ENCODE measurements around the gene NTSR1.

Gene NTSR1

DNA sequence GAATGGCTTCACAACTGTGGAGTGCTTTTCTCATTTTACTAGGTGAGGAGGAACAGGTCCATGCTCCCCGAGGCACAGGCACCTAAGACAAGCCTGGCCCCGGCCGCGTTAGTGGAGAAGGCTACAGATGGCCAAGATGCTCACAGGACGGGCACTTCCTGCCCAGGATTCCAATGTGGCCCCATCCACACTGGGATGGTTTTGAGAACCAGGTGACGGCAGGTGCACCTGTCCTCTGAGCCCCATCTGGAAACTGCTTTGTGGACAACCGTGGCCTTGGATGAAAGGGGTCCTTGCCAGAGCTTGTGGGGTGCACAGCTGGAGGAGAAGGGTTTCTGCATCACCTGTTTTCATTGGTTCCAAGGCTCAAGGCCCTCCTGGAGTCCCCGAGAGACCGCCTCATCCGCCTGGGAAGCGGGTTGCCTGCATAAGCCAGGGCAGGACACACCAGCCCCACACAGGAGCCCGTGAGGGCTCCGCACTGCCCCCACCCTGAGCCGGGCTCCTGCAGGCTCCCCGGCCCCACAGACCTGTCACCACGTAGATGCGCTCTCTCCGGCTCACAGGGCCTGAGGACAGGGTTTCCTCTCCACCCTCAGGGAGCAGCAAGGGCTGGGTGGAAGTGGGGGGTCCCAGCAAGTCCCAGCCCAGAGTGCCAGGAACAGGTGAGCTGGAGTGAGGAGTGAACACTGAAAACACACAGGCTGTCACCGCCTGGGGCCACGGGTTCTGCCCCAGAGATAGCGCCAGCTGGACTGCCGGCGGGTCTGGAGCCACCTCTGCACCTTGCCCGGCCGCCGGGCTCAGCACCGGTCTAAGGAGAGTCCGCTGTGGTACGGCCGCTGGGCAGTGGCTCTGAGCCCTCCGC lies 18.3 kb downstream of the NTSR1 start:
- no peak for DNase-seq (ENCODE audit: low spot score)

DNA sequence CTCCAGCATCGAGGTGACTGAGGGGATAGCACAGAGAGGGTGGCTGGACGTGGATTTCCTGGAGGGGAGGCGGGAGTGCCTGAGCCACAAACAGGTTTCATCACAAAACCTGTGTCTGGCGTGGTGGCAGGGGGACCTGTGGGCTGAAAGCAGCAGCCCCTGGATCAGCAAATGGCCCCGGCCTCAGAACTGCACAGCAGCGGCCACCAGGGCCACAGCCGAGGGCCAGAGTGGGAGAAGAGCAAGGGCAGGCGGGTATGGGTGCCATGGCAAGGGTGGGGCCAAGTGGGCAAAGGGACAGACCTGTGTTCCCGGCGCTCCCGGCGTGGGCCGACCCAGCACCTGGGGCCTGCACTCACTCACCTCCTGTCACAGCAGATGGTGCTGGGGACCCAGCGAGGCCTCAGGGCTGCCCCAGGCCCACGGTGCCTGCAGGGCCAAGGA lies 19.0 kb downstream of the NTSR1 start:
- DNase-seq (ENCODE audit: low spot score) = no peak

DNA sequence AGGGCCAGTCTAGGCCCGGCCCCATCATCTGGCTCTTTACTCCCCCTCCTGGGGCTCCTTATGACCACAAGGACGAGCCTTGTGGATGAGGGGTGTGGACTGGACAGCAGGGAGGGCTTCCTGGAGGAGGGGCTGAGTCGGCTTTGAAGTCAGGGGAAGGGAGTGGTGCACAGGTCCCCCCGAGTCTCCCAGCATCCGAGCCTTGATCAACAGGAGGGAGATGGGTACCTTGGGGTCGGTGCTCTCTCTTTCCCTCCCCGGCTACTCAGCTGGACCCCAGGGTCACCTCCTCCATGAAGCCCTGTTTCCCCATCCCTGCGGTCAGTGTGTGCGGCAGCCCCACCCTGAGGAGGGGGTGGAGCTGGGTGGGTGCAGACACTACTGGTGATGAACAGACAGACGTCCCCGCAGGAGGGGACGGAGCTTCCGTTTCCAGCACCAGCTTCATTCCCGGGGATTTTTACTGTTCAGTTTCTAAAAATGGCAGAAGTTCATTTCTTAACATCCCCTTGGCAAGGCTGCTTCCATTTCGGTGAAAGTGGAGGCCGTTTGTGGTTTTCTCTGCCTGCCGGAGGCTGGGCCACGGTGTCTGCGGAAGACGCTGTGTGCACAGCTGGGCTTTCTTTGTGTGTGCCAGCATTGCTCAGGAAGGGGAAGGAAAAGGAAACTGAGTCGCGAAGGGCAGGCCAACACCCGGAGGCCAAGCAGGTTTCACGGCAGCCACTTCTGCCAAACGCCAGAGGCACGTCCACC lies 19.6 kb downstream of the NTSR1 start:
- DNase-seq (ENCODE audit: low spot score) = no peak

DNA sequence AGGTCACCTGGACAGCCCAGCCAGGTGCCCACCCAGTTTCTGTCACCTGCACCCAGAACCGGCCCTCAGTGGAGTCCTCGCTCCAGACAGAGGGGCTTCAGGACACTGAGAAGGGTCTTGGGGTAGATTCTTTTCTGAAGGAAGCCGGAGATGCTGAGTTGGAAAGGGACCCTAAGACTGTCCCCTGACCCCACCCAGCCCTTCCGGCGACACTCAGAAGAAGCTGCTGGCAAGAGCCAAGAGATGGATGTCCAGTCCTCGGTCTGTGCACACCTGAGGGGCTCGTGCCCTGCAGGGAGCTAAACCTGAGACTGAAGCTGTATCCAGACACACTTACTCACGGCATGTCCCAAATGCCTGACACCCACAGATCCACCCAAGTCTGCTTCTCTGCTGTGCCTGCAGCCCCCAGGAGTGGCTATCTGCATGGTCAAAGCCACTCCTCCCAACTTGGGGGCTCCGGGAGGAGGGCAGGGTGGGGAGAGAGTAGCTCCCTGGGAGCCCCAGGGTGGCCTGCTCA lies 20.2 kb downstream of the NTSR1 start:
- DNase-seq (ENCODE audit: low spot score) = no peak

DNA sequence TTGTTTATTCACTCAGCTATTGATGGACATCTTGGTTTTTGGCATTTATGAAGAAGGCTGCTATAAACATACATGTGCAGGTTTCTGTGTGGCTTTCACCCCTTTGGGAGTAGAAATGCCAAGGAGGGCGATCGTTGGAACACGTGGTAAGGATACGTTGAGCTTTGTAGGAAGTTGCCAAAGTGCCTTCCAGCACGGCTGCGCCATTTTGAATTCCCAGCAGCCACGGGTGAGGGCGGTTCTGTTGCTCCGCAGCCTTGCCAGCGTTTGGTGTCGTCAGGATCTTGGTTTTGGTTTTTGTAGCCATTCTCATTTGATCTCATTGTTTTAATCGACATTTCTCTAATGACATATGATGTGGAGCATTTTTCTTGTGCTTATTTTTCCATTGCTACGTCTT lies 21.8 kb downstream of the NTSR1 start:
- no peak for DNase-seq (ENCODE audit: low spot score)

DNA sequence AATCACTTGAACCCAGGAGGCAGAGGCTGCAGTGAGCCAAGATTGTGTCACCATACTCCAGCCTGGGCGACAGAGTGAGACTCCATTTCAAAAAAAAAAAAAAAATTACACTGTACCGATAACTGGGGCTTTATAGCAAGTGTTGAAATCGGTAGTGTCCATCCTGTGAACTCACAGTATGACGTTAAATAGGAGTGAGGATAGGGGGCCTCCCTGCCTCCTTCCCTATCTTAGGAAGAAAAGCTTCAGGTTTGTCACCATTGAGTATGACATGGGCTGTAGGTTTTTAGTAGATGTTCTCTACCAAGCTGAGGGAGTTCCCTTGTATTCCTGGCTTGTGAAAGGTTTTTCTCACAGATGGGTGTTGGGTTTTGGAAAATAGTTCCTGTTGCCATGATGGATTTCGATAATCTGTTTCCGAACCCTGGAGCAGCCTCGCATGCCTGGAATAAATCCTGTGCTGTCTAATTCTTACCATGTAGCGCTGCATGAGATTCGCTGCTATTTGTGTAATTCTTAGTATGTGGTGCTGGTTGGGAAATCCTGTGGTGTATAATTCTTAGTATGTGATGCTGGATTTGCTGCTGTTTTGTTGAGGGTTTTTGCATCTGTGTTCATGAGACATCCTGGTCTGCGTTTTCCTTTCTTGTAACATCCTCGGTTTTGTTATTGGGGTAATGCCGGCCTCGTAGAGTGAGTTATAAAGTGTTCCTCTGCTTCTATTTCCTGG lies 23.6 kb downstream of the NTSR1 start:
- DNase-seq (ENCODE audit: low spot score) = no peak

DNA sequence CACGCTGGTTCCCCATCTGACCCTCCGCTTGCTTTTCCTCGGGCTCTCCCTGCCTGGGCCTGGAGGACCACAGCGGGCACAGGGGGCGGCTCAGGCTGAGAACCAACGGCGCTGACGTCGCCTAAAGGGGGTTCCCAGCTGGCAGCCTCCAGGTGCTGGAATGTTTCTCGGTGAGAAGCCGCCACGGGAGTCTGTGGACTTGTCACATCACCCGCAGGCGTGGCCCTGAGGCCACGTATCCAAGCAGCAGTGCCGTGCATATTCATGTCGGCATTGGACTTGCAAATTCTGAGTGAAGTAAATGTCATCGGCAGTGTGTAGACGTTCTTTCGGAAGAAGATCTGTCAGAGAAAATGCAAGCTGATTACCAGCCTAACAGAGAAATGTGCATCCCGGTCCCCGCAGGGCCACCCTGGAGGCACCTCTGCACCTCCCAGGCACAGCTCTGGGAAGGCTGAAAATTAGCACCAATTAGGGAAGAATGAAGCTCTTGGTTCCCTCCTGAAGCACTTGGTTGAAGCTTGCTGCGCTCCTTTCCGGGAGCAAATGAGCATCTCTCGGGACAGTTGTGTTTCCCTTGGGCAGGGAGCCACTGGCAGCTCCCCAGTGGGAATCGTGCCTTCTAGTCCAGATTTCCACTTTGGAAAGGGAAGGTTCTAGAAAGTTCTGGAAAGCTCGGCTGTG lies 24.3 kb downstream of the NTSR1 start:
- DNase-seq (ENCODE audit: low spot score) = no peak

DNA sequence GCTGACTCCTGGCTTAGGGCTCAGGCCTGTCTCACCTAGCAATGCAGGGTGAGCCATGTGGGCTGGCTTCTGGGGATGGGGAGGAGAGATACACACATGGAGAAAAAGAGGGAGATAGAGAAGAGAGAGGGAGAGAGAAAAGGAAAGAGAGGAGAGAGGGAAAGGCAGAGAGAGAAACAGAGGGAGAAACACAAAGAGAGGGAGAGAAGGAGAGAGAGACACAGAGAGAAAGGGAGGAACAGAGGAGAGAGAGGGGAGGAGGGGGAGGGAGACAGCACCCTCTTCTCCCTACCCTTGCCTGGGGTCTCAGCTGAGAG lies 24.8 kb downstream of the NTSR1 start:
- DNase-seq (ENCODE audit: low spot score) = no peak

DNA sequence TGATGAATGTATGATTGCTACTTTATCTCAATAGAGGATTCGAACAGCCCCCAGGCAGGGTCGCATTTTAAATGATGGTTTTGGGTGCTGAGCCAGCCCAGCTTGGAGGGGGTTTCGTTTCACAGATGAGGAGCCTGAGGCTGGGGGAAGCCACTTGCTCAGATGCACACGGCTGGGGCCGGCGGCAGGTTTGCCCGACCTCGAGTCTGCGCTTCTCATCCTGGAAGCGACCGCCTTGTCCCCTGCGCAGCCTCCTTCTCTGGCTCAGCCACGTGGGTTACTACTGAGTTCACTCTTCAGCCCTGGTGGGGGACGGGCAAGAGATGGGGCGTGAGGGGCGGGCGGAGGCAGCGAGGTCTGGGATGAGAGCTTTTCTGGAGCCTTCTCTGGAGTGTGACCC lies 25.3 kb downstream of the NTSR1 start:
- no peak for DNase-seq (ENCODE audit: low spot score)

DNA sequence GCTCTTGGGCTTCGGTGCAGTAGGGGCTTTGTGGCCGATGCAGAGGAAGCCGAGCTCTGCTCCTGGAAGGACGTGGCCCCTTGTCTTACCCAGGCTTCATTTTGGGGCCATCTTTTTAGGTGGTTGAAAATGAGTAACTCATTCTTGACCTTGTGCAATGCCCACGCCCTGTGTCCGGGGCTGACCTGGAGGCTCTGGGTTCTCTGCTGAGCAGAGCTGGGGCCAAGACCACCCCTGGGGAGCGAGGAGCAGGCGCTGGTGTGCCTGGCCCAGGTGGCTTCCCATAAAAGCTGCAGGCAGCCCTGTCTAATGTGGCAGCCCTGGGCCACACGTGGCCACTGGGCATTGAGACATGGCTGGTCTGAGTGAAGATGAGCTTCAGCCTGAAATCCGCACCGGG lies 25.7 kb downstream of the NTSR1 start:
- no peak for DNase-seq (ENCODE audit: low spot score)

DNA sequence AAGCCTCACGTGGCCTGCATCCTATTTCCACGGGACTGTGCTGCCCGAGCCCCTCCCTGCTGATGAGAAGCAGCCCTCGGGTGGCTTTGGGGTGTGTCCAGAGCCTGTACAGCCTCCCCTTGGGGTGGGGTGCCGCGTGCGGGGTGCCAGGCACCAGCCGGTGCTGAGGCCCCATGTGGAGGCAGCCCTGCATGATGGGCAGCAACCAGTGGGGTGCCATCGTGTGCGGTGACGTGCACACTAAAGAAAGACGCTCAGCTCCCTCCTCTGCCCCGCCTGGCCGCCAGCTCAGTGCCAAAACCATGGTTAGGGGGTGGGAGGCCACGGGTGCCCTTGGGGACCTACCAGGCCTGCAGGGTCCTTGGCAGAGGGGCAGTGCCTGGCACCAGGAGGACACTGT lies 26.2 kb downstream of the NTSR1 start:
- no peak for DNase-seq (ENCODE audit: low spot score)

DNA sequence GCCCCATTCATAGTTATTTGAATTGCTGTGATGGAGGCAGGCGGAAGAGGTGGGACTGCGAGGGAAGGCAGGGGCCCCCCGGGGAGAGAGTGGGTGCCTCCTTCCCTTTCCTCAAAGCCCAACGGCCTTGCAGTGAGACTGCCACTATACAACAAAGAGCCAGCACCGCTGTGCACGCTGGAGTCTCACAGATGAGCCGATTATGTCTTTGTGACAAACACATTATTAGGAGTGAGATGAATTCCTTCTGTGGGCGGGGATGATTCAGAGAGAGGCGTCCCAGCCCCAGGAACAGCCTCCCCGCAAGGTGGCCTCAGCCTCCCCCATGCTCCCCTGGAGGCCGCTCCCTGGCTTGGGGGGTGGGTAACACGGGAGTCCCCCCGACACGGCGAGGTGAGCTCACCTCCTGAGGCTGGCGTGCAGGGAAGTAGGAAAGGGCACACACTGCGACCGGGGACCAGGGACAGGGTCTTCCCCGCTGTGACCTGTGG lies 26.7 kb downstream of the NTSR1 start:
- DNase-seq (ENCODE audit: low spot score) = no peak

DNA sequence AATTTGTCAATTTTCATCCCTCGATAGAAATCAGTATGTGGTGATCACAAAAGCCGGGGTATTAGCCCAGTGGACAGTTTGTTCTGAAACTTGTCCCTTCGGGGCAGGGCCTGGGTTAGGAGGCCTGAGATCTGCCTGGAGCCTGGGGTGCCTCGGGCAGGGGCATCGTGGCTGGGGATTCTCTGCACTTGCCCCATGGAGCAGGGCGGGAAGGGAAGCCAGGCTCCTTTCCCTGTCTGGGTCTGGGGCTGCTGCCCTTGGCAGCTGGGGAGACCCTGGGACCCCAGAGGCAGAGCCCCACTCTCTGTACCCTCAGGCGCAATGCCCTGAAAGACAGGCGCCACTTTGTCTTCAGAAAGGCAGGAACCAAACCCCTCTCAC lies 27.4 kb downstream of the NTSR1 start:
- DNase-seq (ENCODE audit: low spot score) = no peak

DNA sequence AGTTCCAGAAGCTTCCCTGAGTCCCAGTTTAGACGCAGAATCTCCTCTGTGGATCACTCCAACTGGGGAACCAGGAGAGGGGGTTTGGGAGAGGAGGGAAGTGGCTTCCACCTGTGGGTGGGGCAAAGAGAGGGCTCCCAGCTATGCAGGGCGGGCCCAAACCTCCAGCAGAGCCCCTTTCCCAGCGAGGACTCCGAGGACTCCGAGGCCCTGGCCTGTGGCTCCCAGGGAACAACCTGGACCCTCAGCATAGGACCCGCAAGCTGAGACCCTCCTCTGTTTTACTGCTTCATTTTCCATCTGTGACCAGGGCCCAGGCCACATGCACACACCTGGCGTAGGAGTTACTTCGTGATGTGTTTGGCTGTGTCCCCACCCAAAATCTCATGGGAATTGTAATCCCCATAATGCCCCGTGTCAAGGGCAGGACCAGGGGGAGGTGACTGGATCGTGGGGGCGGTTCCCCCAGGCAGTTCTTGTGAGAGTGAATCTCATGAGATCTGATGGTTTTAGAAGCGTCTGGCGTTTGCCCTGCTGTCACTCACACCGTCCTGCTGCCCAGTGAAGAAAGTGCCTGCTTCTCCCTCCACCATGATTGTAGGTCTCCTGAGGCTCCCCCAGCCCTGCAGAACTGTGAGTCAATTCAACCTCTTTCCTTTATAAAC lies 27.9 kb downstream of the NTSR1 start:
- DNase-seq (ENCODE audit: low spot score) = no peak

DNA sequence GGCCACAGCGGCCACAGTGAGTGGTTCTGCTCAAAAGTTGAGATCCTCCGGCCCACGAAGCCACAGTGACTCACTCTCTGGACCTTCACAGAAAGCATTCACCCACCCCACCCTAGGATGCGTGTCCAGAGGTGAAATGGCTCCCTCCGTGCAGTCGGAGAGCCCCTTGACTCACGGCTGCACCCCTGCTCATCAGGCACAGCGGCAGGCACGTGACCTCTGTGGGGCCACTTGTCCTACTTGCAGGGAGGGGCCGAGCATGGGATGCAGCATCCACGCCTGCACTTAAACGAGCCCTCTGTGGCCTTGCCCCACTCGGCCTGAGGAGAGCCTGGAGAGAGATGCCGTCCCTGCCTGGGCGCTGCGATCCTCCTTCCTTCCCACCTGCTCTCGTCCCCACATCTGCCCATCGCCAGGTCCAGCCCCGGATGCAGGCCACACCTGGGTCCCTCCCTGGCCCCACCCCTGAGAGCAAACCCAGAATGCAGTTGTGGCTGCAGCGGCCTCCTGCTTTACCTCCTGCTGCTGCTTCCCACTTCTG lies 28.7 kb downstream of the NTSR1 start:
- no peak for DNase-seq (ENCODE audit: low spot score)

DNA sequence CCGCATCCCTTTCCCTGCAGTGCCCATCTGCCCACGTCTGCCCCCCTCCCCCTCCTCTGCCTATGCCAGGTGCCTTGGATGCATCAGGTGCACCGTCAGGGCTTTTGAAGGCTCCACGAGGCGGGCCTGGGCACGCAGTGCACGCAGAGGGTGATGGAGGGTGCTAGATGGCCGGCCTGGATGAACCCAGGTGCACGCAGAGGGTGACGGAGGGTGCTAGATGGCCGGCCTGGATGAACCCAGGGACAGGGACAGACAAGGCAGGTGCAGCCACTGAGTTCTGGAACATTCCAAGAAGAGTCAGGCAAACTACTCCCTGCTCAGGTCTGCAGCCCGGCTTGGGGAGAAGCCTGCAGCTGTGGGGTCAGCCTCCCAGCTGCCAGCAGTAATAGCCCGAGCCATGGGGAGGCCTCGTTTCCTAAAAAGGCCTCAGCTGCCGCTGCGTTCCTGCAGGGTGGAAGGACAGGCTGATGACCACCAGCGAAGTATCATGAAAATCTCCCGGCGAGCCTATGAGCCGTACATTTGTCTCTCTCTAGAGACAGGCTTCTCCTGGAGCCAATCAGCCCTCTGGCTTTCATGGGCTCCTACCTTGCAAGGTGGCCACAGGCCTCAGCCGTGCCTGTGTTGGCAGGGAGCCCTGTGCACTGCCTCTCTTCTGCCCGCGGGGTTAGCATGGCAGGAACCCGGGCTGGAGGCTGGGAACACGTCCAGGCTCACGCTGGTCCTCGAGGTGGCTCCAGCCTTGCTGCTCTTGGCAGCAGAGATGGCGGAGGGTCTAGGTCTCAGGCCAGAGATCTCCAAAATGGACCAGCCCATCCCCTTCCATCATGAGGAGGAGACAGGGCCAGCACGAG lies 29.6 kb downstream of the NTSR1 start:
- no peak for DNase-seq (ENCODE audit: low spot score)

DNA sequence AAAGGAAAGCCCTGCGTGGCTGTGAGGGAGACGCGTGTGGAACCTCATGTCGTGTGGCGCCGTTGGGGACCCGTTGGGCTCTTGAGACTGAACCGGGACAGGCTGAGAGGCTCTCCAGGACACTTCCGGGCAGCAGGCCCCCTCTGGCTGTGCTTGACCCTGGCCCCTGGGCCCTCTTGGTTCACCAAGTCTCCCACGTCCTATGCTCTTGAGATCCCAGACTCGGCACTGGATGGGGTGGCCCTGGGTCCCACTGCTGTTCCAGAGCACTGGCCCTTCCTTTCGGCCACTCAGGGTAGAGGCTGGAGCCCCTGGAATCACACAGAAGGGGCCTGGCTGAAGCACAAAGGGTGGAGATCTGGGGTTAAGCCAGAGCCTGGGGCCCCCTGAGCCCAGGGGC lies 30.4 kb downstream of the NTSR1 start:
- no peak for DNase-seq (ENCODE audit: low spot score)

DNA sequence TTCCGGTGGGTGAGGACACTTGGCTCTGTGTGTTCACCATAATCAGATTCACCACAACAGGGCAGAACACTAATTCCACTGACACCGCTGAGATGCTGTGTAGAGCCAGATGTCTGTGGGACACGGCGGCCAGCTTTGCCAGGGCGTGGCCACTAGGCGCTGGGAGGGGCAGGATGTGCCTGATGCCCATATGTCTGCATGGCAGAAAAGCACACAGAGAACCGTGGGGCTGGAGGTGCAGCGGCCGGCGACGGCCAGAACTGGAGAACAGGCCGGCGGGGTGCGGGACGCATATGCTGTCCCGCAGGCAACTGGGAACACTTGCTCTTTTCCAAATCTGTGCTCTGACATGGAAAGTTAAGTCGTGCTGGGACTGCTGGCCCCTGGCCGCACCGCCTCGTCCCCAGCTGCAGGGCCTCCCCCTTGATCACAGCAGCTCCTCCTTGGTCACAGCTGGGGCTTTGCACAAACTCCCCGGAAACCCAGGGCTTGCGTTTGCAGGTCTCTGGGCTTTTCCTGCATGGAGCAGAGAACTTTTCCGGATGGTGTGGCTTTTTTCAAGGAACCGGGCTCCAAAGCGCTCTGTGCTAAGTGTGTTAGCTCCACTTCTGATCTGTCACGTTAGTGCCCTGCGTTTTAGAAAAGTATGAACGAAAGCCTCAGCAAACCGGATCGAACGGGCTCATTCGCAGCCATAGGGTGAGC lies 31.1 kb downstream of the NTSR1 start:
- no peak for DNase-seq (ENCODE audit: low spot score)

Data from kidney capillary endothelial cell (primary cell).